ENCODE measurements around the gene CSNK1D.

CSNK1D gene

DNA sequence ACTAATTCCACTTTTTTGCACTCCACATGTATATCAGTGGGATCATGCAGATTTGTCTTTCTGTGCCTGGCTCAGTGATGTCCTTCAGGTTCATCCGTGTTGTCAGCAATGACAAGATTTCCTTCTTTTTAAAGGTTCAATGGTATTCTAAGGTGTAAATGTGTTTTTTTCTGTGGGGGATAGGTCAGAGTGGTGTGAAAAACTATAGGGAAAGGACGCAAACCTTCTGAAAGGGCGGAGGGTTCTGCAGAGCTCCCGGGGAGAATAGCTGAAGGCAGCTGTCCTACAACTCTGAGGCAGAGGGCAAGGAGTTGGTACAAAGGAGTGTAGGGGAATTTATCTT is 21.9 kb upstream of the CSNK1D start:
- peaks cover 18% of the 10 kb centered on the region; the same call in 1 of the 2 replicates for H3K27me3 ChIP-seq (ENCODE audit: low read depth)
- no peaks in the 10 kb centered on the region for H3K36me3 ChIP-seq (replicated peaks)
- no peak for DNase-seq (ENCODE audit: low spot score in 2 of 2)
- H3K4me1 ChIP-seq, result peaks cover 8% of the 10 kb centered on the region
- H3K9me3 ChIP-seq, result no peaks in the 10 kb centered on the region
- no peak overlapping the region for H3K4me3 ChIP-seq
- in situ Hi-C loops (cut with MboI; ENCODE audit: low sequenced_read_pairs), result no loop called here

DNA sequence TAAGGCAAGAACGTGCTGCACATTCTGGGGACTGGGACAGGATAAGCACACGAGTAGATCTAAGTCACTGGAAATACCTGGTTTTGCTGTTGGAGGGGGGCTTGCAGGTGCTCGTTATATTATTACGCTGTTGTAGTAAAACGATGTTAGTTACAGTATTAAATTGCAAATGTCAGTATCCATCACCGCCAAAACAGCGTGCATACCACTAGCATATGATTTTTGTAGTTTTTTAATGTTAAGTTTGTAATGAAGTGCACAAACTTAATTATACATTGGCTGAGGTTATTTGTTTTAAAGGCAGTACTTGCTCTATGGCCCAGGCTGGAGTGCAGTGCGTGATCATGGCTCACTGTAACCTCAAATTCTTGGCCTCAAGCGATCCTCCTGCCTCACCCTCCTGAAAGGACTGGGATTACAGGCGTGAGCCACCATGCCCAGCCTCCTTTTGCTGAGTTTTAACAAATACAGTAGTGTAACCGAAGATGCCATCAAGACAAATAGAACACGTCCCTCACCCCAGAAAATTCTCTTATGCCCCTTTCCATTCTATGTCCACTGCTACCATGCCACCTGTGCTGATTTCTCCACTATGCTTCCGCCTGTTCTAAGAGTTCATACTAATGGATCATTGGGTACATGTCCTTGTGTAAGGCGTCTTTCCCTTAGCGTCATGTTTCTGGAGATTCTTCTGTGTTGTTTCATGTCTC is 20.7 kb upstream of the CSNK1D start:
- in situ Hi-C loops (cut with MboI; ENCODE audit: low sequenced_read_pairs), result no loop called here
- H3K9me3 ChIP-seq, result no peaks in the 10 kb centered on the region
- H3K36me3 ChIP-seq (replicated peaks), result no peaks in the 10 kb centered on the region
- peaks cover 18% of the 10 kb centered on the region; the same call in 1 of the 2 replicates for H3K27me3 ChIP-seq (ENCODE audit: low read depth)
- peaks cover 8% of the 10 kb centered on the region for H3K4me1 ChIP-seq
- DNase-seq (ENCODE audit: low spot score in 2 of 2), result no peak
- no peak overlapping the region for H3K4me3 ChIP-seq

DNA sequence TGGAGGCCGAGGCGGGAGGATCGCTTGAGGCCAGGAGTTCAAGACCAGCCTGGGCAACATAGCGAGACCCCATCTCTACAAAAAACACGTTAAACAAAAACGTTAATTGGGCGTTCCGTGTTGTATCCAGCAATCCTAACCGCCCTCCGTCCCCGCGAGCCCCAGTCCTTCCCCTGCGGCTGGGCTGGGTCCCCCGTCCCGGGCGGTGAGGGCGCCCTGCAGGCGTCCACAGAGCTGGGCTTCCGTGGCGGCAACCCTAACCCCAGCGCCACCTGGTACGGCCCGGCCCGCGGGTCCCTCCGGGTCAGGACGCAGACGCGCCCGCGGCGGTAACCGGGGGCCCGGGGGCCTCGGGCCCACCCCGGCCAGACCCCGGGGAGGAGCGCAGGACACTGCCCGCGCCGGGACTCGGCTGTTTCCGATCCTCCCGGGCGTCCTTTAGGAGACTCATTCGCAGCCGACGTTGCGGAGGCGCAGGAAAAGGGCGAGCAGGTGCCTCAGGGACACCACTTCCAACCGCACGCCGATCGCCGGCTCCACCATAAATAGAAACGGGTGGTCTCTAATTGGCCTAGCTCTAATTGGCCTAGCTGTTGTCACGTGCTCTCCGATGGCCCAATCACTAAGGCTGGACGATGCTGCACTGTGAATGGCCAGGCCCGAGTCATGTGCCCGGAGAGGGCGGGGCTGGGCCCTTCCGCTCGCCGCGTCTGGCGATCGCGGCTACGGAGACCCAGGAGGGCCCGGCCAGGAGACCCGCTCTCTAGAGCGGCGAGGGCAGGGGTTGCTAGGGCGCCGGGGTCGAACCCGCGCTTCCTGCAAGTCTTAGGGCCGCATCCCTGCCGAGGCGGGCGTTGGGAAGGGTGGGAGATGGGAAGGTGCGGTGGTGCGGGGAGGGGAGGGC is 19.0 kb upstream of the CSNK1D start:
- H3K36me3 ChIP-seq (replicated peaks), result no peaks in the 10 kb centered on the region
- H3K27me3 ChIP-seq (ENCODE audit: low read depth), result peaks cover 13% of the 10 kb centered on the region; the same call in 1 of the 2 replicates
- peaks cover 2% of the 10 kb centered on the region; the same call in 1 of the 2 replicates for H3K9me3 ChIP-seq
- H3K4me3 ChIP-seq, result peak overlapping the region; percentile 57
- in situ Hi-C loops (cut with MboI; ENCODE audit: low sequenced_read_pairs), result no loop called here
- peak; percentile 96 to 98 for DNase-seq (ENCODE audit: low spot score in 2 of 2)
- H3K4me1 ChIP-seq, result peaks cover 15% of the 10 kb centered on the region

DNA sequence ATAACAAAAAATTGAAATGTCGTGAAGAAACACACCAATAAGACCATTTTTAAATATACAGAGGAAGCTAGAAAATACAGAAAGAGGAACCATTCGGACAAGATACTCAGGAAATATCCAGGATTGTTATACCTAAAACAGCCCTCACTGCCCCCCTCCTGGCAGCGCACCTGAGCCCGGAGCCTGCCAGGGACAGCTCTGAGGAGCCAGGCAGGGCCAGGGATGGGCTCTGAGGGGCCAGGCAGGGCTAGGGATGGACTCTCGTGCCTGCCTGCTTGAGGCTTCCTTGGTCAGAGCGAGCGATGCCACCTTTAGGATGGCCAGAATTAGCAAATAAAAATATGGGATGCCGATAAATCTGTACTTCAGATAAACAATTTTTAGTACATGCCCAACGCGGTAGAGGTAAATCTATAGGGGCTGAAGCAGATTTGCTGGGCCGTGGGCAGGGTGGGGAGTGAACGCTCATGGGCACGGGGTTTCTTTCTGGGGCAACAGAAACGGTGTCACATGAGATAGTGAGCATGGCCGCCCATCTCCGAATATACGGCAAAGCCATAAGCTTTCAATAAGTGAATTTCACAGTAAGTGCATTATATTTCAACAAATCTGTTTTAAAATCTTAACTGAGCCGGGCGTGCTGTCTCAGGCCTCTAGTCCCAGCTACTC is 18.2 kb upstream of the CSNK1D start:
- Histone ChIP-seq H3K9me3 (peaks cover 2% of the 10 kb centered on the region; the same call in 1 of the 2 replicates), H3K4me3 (peak overlapping the region; percentile 57), H3K36me3 (replicated peaks) (no peaks in the 10 kb centered on the region), H3K4me1 (peaks cover 15% of the 10 kb centered on the region), H3K27me3 (ENCODE audit: low read depth) (0 out of 2 replicates have a peak, but pooled peaks cover 7% of the 10 kb centered on the region)
- DNase-seq (ENCODE audit: low spot score in 2 of 2), result no peak
- in situ Hi-C loops (cut with MboI; ENCODE audit: low sequenced_read_pairs), result no loop called here

DNA sequence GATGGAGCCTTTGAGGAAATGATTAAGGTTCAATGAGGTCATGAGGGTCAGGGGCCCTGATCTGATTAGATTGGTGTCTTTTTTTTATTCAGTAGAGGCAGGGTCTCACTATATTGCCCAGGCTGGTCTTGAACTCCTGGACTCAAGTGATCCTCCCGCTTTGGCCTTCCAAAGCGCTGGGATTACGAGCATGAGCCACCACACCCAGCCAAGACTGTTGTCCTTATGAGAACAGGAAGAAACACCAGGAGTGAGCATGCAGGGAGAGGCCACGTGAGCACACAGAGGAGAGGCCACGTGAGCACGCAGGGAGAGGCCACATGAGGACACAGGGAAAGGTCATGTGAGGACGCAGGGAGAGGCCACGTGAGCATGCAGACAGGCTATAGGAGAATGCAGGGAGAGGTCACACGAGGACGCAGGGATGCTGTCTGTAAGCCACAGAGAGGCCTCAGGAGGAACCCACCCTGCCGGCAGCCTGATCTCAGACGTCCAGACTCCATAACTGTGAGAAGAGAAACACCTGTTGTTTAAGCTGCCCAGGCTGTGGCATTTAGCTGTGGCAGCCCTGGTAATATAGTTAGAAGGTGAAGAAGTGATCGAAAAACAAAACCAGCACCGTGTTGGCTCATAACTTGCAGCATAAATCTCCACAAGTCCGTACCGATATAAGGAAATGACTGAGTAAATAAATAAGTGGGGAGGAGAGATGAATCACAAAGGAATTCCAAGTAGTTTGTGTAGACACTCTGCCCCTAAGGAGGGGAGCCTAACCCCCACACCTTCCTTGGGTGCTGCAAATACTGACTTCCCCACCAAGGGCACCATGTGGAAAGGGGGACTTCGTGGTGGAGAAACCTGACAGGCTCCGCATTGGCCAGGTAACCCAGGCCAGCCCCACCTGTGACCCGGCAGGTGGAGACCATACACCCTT is 14.6 kb upstream of the CSNK1D start:
- DNase-seq (ENCODE audit: low spot score in 2 of 2), result peak; percentile 92 to 93
- H3K36me3 ChIP-seq (replicated peaks), result no peaks in the 10 kb centered on the region
- in situ Hi-C loops (cut with MboI; ENCODE audit: low sequenced_read_pairs), result no loop called here
- no peaks in the 10 kb centered on the region for H3K27me3 ChIP-seq (ENCODE audit: low read depth)
- peaks cover 2% of the 10 kb centered on the region; the same call in 1 of the 2 replicates for H3K9me3 ChIP-seq
- H3K4me3 ChIP-seq, result peak overlapping the region; percentile 13
- H3K4me1 ChIP-seq, result peaks cover 25% of the 10 kb centered on the region

DNA sequence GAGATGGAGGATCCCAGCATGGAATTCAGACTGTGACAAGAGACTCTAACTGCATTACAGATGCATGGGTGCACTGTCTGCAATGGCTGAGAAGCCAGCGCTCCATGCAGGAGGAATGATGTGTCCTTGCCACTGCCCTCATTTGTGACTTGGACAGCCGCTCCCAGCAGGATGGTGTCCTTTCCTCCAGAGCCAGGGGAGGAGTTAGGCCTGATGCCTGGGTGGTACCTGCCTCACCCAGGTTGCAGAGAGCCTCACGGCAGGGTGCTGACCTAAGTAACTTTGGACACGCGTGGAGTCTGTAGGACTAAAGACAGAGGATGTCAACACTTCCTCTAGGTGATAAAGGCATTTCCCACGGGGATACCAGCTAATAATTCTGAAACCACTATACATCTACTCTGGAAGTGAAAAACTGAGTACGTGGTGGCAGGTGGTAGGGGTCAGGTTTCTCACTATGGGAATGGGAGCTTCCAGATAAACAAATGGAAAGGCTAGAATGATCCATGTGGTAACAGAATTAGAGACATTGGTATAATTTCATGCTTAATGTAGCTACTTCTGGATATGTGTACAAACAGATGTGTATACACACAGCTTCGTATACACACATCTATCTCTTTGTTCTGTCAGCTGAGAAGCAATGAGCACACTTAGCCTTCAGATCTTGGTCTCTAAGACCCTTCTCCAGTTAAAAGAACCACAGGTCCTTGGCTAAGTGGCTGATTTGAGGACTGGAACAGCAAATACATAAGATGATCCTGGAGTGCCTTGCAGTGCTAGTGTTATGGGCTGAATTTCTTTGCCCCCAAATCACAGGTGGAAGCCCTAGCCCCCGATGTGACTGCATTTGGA is 13.7 kb upstream of the CSNK1D start:
- DNase-seq (ENCODE audit: low spot score in 2 of 2), result no peak
- no peaks in the 10 kb centered on the region for H3K27me3 ChIP-seq (ENCODE audit: low read depth)
- no peaks in the 10 kb centered on the region for H3K36me3 ChIP-seq (replicated peaks)
- H3K4me1 ChIP-seq, result peaks cover 25% of the 10 kb centered on the region
- H3K4me3 ChIP-seq, result no peak overlapping the region
- in situ Hi-C loops (cut with MboI; ENCODE audit: low sequenced_read_pairs), result no loop called here
- H3K9me3 ChIP-seq, result peaks cover 2% of the 10 kb centered on the region; the same call in 1 of the 2 replicates

DNA sequence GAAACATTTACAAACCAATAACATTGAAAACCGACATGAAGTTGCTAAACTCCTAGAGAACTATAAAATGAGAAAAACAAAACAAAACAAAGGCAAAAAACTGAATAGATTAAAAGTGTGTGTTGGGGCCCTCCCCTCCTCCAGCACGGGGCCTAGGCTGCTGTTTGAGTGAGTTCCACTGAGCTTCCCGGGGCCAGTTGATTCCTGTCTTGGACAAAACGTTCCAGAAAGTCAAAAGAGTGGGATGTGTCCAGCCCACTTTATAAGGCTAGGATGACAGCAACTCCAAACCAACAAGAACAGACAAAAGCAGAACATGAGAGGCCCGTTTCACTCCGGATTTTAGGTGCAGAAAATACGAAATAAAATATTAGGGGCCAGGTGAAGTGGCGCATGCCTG is 11.6 kb upstream of the CSNK1D start:
- in situ Hi-C loops (cut with MboI; ENCODE audit: low sequenced_read_pairs), result no loop called here
- H3K36me3 ChIP-seq (replicated peaks), result no peaks in the 10 kb centered on the region
- peaks cover 2% of the 10 kb centered on the region; the same call in 1 of the 2 replicates for H3K9me3 ChIP-seq
- peaks cover 20% of the 10 kb centered on the region for H3K4me1 ChIP-seq
- peak; percentile 17 to 63 for DNase-seq (ENCODE audit: low spot score in 2 of 2)
- no peaks in the 10 kb centered on the region for H3K27me3 ChIP-seq (ENCODE audit: low read depth)
- no peak overlapping the region for H3K4me3 ChIP-seq

DNA sequence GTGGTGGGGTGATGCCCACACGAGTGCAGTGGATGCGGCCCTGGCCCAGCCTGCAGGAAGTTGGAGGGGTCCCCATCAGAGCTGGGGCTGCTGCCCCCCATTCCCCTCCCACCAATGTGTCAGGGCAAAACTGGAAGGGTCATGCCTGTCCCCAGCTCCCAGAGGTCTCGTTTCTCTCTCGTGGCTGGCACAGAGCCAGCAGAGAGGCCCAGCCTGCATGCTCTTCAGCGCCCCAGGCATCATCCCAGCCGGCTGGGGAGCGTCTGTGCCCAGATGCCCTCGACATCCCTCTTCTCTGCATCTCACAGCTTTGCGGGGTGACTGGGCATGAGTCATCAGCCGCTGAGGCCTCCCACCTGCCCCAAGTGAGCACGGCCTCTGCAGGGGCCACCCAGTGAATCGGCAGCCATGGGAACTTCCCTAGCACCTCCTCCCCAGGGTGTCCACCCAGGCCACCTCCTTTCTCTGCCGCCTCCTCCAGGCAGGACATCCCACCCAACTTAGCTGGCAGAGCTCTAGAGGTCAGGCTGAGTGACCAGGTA is 9.8 kb upstream of the CSNK1D start:
- Histone ChIP-seq H3K4me3 (no peak overlapping the region), H3K36me3 (replicated peaks) (no peaks in the 10 kb centered on the region), H3K9me3 (peaks cover 2% of the 10 kb centered on the region; the same call in 1 of the 2 replicates), H3K4me1 (peaks cover 17% of the 10 kb centered on the region), H3K27me3 (ENCODE audit: low read depth) (no peaks in the 10 kb centered on the region)
- DNase-seq (ENCODE audit: low spot score in 2 of 2), result peak in 1 of 2 experiments; percentile 34
- in situ Hi-C loops (cut with MboI; ENCODE audit: low sequenced_read_pairs), result no loop called here

DNA sequence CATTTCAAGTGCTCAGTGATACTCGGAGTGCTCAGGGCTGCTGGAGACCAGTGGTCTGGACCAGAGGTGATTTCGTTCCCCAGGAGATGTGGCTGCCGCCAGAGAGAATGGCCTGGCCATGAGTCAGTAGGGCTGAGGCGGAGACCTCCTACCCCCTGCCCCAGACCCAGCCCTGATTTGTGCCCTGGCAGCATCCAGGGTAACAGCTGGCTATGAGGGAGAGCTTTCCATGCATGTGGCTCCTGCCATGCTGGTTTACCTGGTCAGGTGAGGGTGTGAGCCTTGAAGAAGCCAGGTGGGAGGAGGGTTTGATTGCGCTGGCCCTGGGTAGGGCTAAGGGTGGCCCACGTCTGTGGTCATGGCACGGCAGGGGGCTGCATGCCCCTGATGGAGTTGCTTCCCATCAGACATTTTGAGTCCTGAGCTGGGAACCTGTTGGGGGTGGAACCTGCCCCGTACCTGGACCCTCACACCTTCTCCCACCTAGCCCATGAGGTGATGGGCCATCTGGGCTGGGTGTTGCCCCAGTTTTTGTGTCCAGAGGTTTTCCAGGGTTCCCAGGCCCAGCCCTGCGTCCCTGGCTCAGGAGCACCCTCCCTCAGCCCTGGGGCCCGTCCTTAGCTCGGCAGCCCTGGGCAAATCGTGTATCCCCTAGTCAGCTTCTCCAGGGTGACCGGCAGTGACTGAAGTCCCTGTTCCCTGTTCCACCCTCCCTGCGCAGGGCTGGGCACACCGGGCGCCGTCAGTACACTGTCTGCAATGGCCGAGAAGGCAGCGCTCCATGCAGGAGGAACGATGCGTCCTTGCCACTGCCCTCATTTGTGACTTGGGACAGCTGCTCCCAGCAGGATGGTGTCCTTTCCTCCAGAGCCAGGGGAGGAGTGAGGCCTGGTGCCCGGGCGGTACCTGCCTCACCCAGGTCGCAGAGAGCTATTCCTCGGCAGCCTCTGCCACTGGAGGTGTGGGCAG is 9.0 kb upstream of the CSNK1D start:
- Histone ChIP-seq H3K36me3 (replicated peaks) (no peaks in the 10 kb centered on the region), H3K9me3 (no peaks in the 10 kb centered on the region; the same call in 1 of the 2 replicates), H3K27me3 (ENCODE audit: low read depth) (no peaks in the 10 kb centered on the region), H3K4me1 (peaks cover 11% of the 10 kb centered on the region), H3K4me3 (no peak overlapping the region)
- DNase-seq (ENCODE audit: low spot score in 2 of 2), result no peak
- in situ Hi-C loops (cut with MboI; ENCODE audit: low sequenced_read_pairs), result no loop called here

DNA sequence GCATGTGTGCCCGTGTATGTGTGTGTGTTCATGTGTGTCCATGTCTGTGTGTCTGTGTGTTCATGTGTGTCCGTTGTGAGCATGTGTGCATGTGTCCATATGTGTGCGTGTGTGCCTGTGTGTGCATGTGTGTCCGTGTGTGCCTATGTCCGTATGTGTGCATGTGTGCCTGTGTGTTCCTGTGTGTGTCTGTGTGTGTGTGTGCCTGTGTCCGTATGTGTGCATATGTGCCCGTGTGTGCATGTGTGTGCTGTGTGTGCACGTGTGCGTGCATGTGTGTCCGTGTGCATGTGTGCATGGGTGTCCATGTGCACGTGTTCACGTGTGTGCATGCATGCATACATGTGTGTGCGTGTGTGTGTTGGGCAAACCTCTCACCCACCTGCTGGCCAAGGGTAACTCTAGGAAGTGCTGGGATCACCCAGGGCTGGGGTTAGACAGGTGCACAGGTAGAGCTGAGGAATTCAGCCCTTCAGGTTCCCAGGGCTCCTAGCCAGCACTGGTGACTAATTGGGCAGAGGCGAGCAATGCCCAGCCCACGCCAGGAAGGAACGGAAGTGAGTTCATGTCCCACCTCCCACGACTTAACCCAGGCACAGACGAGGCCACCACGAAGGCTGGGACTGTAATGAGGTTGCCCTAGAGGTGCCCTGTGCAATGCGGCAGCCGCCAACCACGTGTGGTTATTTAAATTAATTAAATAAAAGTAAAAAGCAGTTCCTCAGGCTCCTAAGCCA is 8.2 kb upstream of the CSNK1D start:
- in situ Hi-C loops (cut with MboI; ENCODE audit: low sequenced_read_pairs), result no loop called here
- Histone ChIP-seq H3K36me3 (replicated peaks) (no peaks in the 10 kb centered on the region), H3K9me3 (no peaks in the 10 kb centered on the region), H3K4me1 (peaks cover 10% of the 10 kb centered on the region), H3K27me3 (ENCODE audit: low read depth) (no peaks in the 10 kb centered on the region), H3K4me3 (no peak overlapping the region)
- no peak for DNase-seq (ENCODE audit: low spot score in 2 of 2)

DNA sequence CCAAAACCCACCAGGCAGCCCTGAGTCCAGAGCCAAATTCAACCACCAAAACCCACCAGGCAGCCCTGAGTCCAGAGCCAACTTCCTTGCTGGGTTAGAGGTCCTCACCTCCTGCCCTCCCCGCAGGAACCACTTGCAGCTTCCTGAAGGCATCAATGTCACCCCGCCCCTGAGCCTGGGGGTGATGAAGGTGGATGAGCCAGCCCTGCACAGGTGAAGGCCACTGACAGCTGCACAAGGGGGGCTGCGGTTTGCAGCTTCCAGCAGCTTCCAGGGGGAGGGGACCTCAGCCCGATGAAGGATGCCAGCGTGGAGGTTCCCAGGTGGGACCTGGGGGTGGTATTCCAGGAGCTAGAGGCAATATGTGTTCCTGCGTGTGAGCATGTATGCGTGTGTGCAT is 7.6 kb upstream of the CSNK1D start:
- no peaks in the 10 kb centered on the region for H3K27me3 ChIP-seq (ENCODE audit: low read depth)
- no peak overlapping the region for H3K4me3 ChIP-seq
- peaks cover 10% of the 10 kb centered on the region for H3K4me1 ChIP-seq
- no peaks in the 10 kb centered on the region for H3K36me3 ChIP-seq (replicated peaks)
- DNase-seq (ENCODE audit: low spot score in 2 of 2), result no peak
- H3K9me3 ChIP-seq, result no peaks in the 10 kb centered on the region
- in situ Hi-C loops (cut with MboI; ENCODE audit: low sequenced_read_pairs), result no loop called here

Measured in HAP-1 (cell line).